HepG2 (cell line): ENCODE results near the gene CLEC16A. TPM values are rescaled to one million over a fixed set of nuclear protein-coding genes. Genes with fewer than 3 reads are reported as not detected.

Experiments
- ADNP ChIP-seq: sonication (generic); formaldehyde crosslinking; IDR thresholded peaks from 2 replicates; pipeline ENCODE4 v1.4.0; 2020; ENCODE audit warnings: missing genetic modification reagents
- EP300 ChIP-seq, 3 experiments: sonication (generic) in 1 of 3; formaldehyde crosslinking in 1 of 3; IDR thresholded peaks; 2 replicates each; pipeline versions ENCODE4 v1.5.1 to v1.6.1; 2011 to 2020; ENCODE audit warnings: low read depth in 2 of 3, low read length in 2 of 3, borderline replicate concordance in 1 of 3, improper control_type of control experiment in 1 of 3, mild to moderate bottlenecking in 1 of 3, missing genetic modification reagents in 1 of 3, moderate library complexity in 1 of 3
- ERF ChIP-seq: IDR thresholded peaks from 2 replicates; pipeline ENCODE4 v1.6.1; 2018; ENCODE audit warnings: missing biosample characterization, missing genetic modification reagents
- ETV5 ChIP-seq: IDR thresholded peaks from 2 replicates; pipeline ENCODE4 v1.6.1; 2018; ENCODE audit warnings: missing biosample characterization, missing genetic modification reagents, inconsistent platforms, borderline replicate concordance
- FOXK1 ChIP-seq: sonication (generic); formaldehyde crosslinking; IDR thresholded peaks from 2 replicates; pipeline ENCODE4 v1.4.0; 2020; ENCODE audit warnings: low read depth, missing genetic modification reagents, borderline replicate concordance
- FOXP1 ChIP-seq, 2 experiments: fragments of 450-650 bp in 1 of 2; IDR thresholded peaks; 2 replicates each; pipeline ENCODE4 v1.6.1; 2017 to 2018; ENCODE audit warnings: antibody characterized with exemption in 1 of 2
- HMG20A ChIP-seq: IDR thresholded peaks from 2 replicates; pipeline ENCODE4 v1.6.1; 2016; ENCODE audit warnings: borderline replicate concordance
- HNF4A ChIP-seq: sonication (generic); formaldehyde crosslinking; IDR thresholded peaks from 2 replicates; pipeline ENCODE4 v1.4.0; 2020; ENCODE audit warnings: missing genetic modification reagents
- KLF13 ChIP-seq: sonication (generic); formaldehyde crosslinking; IDR thresholded peaks from 2 replicates; pipeline ENCODE4 v1.4.0; 2020; ENCODE audit warnings: mild to moderate bottlenecking, missing genetic modification reagents
- MXD4 ChIP-seq: IDR thresholded peaks from 2 replicates; pipeline ENCODE4 v1.6.1; 2016; ENCODE audit warnings: mild to moderate bottlenecking, missing biosample characterization, missing genetic modification reagents
- NFAT5 ChIP-seq: sonication (generic); formaldehyde crosslinking; IDR thresholded peaks from 2 replicates; pipeline ENCODE4 v1.4.0; 2020; ENCODE audit warnings: missing genetic modification reagents
- PCBP1 ChIP-seq: fragments of 200-400 bp; formaldehyde crosslinking; IDR thresholded peaks from 2 replicates; pipeline ENCODE4 v1.6.1; 2017; ENCODE audit warnings: mild to moderate bottlenecking, low read depth, low read length, borderline replicate concordance
- RCOR2 ChIP-seq: IDR thresholded peaks from 2 replicates; pipeline ENCODE4 v1.6.1; 2016; ENCODE audit warnings: missing biosample characterization, missing genetic modification reagents
- SALL2 ChIP-seq: sonication (generic); formaldehyde crosslinking; IDR thresholded peaks from 2 replicates; pipeline ENCODE4 v1.8.1; 2023; ENCODE audit warnings: mild to moderate bottlenecking, missing genetic modification reagents, inconsistent platforms
- SETDB1 ChIP-seq: sonication (generic); formaldehyde crosslinking; IDR thresholded peaks from 2 replicates; pipeline ENCODE4 v1.5.1; 2020; ENCODE audit warnings: missing genetic modification reagents, mild to moderate bottlenecking, borderline replicate concordance
- STAT6 ChIP-seq: sonication (generic); formaldehyde crosslinking; IDR thresholded peaks from 2 replicates; pipeline ENCODE4 v1.4.0; 2020; ENCODE audit warnings: missing genetic modification reagents, mild to moderate bottlenecking, borderline replicate concordance
- TCF7 ChIP-seq: sonication (generic); IDR thresholded peaks from 2 replicates; pipeline ENCODE4 v1.6.1; 2016; ENCODE audit warnings: antibody characterized with exemption, low read depth
- ZFP62 ChIP-seq: sonication (generic); formaldehyde crosslinking; IDR thresholded peaks from 2 replicates; pipeline ENCODE4 v1.4.0; 2020; ENCODE audit warnings: missing genetic modification reagents
- ZFY ChIP-seq: sonication (generic); formaldehyde crosslinking; IDR thresholded peaks from 2 replicates; pipeline ENCODE4 v1.4.0; 2020; ENCODE audit warnings: missing genetic modification reagents
- ZNF460 ChIP-seq: sonication (generic); formaldehyde crosslinking; IDR thresholded peaks from 2 replicates; pipeline ENCODE4 v1.5.1; 2020; ENCODE audit warnings: missing genetic modification reagents, mild to moderate bottlenecking, borderline replicate concordance
- ZNF713 ChIP-seq: sonication (generic); formaldehyde crosslinking; IDR thresholded peaks from 2 replicates; pipeline ENCODE4 v1.4.0; 2020; ENCODE audit warnings: mild to moderate bottlenecking, missing genetic modification reagents
- polyA plus RNA-seq, 8 experiments: library from polyadenylated mRNA; depleted of rRNA in 3 of 8; stranded (reverse) in 7 of 8; unstranded in 1 of 8; fragments of >200 nt; fragmentation: Illumina TruSeq in 4 of 8; extraction: Trizol in 4 of 8; gene quantifications; 2 replicates each; pipeline versions ENCODE4 v1.2.1 to v1.2.3, GENCODE V29; 2011 to 2016; ENCODE audit warnings: low read depth in 4 of 8, missing spikeins in 1 of 8, mixed read lengths in 1 of 8; ENCODE audit not compliant: insufficient read depth in 1 of 8
- total RNA-seq, 5 experiments: library from RNA; depleted of rRNA; stranded (reverse); fragments of >200 nt; fragmentation: Illumina TruSeq; extraction: Trizol; gene quantifications; 2 replicates each; pipeline ENCODE4 v1.2.3, GENCODE V29; 2016; ENCODE audit warnings: low read depth in 1 of 5

CLEC16A gene
- total and polyA plus RNA-seq, 2 of the 13 experiments (the other 11 are each of a cell fraction or from before 2014, with no cell fraction given), result 8.5 to 10.3 TPM

DNA sequence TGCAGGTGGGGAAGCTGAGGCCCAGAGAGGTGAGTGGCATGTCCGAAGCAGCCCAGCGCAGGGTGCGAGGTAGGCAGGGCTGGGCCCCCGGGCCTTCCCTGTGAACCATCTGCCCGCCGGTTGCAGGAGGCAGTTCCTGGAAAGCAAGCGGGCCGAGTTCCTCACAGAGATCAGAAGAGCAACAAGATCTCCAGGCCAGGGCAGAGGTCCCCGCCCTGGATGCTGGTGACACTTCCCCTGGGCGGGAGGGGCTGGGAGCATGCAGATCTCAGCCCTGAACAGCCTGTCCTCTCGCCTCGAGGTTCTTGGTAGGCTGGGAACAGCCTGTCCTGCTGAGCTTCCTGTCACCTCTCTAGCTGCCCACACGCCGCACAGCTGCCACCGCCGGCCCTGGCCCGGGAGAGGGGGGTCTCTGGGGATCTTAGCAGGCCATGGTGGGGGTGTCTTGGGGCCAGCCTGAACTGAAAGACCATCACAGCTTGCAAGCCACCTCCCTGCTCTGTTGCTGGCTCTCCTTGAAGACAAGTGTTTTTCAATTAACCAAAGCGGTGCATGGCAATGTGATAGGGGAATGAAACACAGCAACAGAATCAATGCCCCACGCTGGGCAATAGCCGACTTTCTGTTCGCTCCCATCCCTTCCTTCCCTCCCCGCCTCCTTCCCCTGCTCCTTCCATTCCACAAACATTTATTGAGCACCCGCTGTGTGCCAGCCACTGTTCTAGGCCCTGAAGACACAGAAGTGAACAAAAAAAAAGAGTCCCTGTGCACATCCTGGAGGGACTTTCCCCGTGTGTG, 279.9 kb downstream of the CLEC16A start (continued):
- TF ChIP-seq STAT6 (no peak), ZNF713 (CRISPR knock-in tag) (no peak), ZFY (CRISPR knock-in tag) (peak; percentile 47), SETDB1 (CRISPR knock-in tag) (no peak), FOXP1 (IDR thresholded peaks at IDR 0.05) (no peak), FOXP1 (CRISPR knock-in tag; IDR thresholded peaks at IDR 0.05) (peak; percentile 54; the same call in 1 of the 2 replicates), ETV5 (CRISPR knock-in tag) (peak; percentile 80; the same call in 1 of the 2 replicates), ZNF460 (CRISPR knock-in tag) (no peak), ADNP (CRISPR knock-in tag) (peak; percentile 45; the same call in 1 of the 2 replicates), ZFP62 (CRISPR knock-in tag) (0 out of 2 replicates have a peak, but pooled peaks have one; percentile 36), PCBP1 (no peak), TCF7 (peak; percentile 29; the same call in 1 of the 2 replicates), HMG20A (CRISPR knock-in tag) (peak; percentile 42; the same call in 1 of the 2 replicates), MXD4 (CRISPR knock-in tag) (peak; percentile 32; the same call in 1 of the 2 replicates), HNF4A (peak; percentile 64), KLF13 (CRISPR knock-in tag) (no peak), EP300 (IDR thresholded peaks at IDR 0.05; ENCODE audit: low read depth in 2 of 2, low read length in 2 of 2) (0 out of 4 replicates have a peak, but pooled peaks of 1 of the 2 experiments have one; percentile 11), EP300 (CRISPR knock-in tag; IDR thresholded peaks at IDR 0.05; ENCODE audit: borderline replicate concordance) (no peak), ERF (CRISPR knock-in tag) (peak; percentile 67; the same call in 1 of the 2 replicates), NFAT5 (CRISPR knock-in tag) (0 out of 2 replicates have a peak, but pooled peaks have one; percentile 22), FOXK1 (CRISPR knock-in tag) (peak; percentile 63; the same call in 1 of the 2 replicates), SALL2 (CRISPR knock-in tag) (0 out of 2 replicates have a peak, but pooled peaks have one; percentile 28), RCOR2 (CRISPR knock-in tag) (peak; percentile 51; the same call in 1 of the 2 replicates)
